CD4-positive, alpha-beta T cell treated with Interleukin-15 for 4 hours (primary cell): Measurements from ENCODE around the gene SIAE.
"Not testable (repeated sequence)": the region's sequence is repeated elsewhere in the genome, so short reads cannot be mapped to it uniquely, and the experiment has no call there.

Experiments
- DNase-seq: peaks from one replicate; pipeline ENCODE4 v3.0.0-alpha.2; 2020; ENCODE audit warnings: low spot score

Gene SIAE

DNA sequence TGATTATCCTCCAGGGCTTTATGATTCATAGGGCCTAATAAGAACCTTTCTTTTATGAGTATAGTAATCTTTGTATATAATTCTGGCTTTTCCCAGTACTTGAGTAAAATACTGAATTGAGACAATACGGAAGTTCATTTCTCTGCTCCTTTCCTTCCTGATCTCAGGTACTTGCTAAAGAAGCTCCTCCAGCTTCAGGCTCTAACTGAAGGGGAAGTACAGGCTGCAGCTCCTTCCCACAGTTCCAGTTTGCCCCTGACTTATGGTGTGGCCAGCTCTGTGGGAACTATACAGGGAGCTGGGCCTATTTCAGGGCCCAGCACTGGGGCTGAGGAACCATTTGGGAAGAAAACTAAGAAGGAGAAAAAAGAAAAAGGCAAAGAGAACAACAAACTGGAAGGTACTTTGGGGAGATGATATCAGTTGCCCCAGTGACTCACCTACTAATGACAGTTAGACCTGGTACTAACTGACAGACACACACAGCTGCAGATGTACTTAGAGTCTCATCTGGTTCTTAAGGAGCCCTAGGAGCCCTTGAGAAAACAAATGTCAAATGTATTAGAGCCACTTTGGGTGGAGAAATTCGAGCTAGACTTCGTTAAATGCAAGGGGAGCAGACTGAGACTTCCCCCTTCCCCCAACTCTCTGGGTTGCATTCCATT is 47.9 kb downstream of the SIAE start:
- DNase-seq, result no peak

DNA sequence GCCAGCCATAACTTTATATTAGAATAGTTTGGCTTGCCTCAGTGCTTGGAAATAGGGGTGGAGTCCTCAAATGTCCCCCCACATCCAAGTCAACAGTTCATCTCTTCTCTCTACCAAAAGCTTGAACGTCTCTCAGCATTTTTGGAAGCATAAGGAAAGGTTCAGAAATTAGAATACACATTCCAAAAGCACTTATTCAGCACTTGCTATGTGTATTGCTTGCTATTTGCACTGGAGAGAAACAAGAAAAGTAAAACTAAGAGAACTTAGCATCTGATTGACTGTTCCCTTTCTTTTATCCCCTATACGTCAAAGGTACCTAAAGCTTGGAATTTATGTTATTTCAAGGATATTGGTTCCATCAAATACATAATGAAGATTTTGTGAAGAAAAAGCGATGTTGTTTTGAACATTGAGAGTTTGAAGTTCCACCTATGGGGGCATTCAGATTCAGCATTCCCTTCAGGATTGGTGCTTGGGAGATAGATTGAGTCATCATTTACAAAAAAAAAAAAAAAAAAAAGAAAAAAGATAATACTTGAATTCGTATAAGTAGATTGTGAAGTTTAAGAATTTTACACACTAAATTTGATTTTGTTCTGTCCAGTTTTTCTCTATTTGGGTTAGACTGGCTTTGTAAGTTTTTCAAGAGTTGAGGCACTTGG is 49.5 kb downstream of the SIAE start:
- no peak for DNase-seq

DNA sequence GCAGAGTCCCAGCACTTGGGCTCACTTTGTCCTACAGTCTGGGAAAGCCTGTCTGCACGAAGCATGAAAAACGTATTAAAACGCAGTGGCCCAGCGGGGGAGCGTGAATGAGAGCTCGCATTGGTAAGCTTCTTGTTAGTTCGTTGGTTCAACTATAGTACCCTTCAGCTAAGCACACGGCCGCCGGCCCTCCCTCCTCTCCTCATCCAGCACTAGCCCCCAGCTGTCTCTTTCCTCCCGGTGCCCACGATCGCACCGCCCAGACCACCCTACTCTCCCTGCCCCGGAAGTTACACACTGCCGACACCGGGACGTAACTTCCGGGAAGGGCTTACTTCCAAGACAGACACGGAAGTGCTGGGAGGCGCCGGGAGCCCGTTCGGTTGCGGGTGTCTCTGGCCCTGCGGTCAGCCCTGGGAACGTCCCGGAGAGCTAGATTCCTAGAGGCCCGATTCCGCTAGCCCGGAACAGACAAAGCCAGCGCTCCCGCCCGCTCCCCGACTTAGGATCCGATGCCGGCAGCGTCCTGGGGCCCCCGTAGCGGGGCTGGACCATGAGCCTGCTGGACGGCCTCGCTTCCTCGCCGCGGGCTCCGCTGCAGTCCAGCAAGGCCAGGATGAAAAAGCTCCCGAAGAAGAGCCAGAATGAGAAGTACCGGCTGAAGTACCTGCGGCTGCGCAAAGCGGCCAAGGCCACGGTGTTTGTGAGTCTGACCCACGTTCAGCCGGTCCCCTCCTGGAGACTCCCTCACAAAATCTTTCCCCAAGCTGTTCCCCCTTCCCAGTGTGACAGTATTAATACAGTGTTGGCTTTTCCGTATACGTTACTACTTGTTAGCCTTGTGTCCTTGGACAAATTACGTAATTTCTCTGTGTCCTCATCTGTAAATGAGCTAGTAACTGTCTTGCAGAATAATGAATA is 50.7 kb downstream of the SIAE start, which contains the start of gene TBRG1:
TBRG1 (plus strand) TSS at position 334 of the 921 bp plus-strand sequence; CDS start at position 554, 220 bp downstream.
- DNase-seq, result peak; percentile 80

DNA sequence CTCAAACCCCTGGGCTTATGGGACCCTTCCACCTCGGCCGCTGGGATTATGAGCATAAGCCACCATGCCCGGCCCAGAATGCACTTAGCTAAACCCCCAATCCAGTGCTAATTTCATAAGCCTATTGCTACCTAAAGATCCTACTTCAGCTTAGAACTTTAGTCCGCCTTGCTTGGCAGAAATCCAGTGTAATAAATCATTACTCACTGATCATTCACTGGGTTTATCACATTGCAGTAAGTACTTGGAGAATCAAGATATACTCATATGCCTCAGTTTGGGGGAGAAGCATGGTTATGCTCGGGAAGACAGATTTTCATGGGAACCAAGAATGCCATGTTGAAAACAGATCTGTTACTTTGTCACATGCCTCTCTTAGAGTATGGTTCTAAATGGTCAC is 54.7 kb downstream of the SIAE start:
- no peak for DNase-seq

DNA sequence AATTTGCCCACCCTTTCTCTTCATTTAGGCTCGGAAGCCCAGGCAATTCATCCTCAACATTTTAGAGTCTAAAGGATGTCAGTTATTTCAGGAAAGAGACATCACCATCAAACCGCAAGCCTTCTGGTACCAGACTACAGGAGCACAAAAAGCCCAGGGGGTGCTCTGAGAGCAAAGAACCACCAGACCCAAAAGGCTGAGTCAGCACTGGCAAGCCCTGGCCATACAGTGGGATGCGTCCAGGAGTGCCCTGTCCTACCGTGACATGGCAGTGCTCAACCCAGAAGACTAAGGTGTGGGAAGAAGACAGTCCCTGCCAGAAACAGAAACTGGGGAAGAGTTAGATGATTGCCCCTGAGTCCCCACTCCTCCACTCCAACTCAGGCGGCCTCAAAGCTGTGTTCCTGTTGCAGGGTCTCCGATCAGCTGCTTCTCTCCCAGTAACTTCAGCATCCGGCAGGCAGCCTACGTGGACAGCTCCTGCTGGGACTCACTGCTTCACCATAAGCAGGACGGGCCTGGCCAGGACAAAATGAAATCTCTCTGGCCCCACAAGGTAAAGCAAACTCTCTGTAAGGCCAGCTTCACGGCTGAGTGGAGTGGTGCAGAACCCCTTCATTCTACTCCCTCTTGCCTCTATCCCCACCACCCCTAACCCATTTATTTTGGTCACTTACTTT is 60.8 kb downstream of the SIAE start:
- DNase-seq, result no peak

DNA sequence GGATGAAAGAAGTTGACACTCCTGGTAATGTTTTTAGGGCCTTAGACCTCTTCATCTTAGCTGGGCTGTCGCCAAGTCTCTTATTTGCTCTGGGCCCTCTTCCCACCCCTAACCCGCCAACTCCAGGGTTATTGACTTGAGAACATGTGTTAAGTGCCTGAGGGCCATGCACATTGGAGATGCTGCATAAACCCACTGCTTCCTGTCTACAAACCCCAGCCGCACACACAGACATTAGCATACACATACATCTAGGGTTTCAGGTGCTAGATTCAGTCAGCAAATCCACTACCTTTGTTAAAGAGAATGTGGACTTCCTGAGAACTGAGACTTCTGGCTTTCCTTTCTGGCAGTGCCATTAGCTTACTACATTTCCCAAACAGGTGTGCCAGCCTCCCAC is 61.5 kb downstream of the SIAE start:
- no peak for DNase-seq

DNA sequence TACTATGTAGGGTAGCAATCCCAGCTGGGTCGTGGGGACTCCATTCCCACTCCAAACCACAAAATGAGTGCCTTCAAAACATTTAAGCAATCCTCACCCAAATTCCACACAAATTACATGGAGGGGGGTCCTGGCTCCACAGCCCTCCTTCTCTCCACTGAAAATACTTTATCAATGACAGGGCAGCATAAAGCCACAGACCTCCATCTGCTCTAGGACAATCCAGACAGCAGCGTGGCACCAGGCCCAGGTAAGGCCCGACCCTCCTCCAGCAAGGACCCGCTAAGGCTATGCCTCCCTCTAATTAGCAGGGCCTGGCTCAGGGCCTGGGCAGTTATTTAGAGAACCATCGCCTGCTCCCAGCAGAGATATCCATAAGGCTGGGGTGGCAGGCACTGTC is 62.5 kb downstream of the SIAE start, which contains the start of gene PANX3:
PANX3 (plus strand) TSS at position 365 of the 400 bp plus-strand sequence. CDS start 129 bp downstream, outside the sequence.
- no peak for DNase-seq

DNA sequence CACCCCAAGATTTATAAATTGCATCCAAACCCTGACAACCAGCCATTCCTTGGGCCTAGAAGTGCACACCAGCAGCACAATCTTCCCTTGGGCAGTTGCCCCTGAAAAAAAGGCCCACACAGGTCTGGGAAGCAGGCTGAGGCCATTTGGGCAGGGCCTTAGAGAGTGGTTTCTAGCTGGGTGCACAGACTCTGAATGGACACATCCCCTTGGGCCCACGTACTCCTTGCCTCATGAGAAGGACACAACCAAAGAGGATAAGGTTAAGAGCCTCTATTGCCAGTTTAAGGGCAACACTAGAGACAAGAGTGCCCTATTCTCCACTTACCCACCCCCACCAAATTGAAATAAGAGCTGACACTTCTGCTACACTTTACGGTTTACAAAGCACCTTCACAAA is 63.2 kb downstream of the SIAE start:
- no peak for DNase-seq

DNA sequence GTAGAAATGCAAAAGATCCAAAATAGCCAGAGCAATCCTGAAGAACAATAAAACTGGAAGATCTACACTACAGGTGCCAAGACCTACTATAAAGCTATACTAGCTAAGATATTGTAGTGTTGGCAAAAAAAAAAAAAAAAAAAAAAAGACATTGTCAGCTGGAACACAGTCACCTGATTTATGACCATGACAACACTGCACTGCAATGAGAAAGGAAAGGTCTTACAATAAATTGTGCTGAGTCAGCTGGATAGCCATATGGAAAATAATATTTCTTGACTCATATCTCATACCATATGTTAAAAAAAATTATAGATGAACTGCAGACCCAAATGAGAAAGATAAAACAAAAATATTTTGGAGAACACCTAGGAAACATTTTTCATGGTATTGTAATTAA is 65.4 kb downstream of the SIAE start:
- no peak for DNase-seq

DNA sequence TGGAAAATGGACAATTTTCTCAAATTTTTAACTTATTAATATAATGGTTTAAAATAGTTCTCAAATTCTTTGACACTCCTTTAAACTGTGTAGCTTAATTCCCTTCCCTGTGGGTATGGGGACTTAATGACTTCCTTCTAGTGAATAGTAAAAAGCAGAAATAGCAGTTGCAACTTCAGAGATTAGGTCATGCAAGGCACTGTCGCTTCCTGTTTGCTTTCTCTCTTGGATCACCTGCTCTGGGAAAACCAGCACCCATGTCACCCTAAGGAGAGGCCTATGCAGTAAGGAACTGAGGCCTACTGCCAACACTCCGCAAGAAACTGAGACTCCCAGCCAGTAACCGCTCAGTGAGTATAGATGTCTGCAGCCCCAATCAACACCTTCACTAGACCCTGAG is 67.8 kb downstream of the SIAE start:
- no peak for DNase-seq

DNA sequence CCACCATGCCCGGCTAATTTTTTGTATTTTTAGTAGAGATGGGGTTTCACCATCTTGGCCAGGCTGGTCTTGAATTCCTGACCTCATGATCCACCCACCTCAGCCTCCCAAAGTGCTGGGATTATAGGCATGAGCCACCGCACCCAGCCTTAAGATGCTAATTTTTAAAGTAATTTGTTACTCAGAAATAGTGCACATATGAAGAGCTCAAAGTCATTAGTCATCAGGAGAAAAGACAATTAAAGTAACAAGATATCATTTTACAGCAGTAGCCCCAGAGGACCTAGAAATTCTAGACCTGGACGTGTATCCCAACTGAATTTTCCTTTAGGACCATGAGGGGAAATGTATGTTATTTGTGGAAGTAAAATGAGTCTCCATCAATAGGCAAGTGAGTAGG is 70.8 kb downstream of the SIAE start:
- not testable (repeated sequence) for DNase-seq

DNA sequence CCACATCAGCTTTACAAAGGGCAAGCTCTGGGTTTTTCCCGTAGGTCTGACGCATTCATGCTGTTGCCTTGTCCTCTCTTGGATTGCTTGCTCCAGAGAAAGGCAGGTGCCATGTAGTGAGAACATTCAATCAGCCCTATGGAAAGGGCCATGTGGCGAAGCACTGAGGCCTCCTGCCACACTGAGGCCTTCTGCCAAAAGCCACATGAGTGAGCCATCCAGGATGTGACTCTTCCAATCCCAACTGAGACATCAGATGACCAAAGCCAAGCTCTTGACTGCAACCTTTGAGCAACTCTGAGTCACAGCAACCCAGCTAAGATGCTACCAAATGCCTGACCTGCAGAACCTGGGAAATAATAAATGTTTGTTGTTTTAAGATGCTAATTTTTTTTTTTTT is 71.3 kb downstream of the SIAE start:
- no peak for DNase-seq

DNA sequence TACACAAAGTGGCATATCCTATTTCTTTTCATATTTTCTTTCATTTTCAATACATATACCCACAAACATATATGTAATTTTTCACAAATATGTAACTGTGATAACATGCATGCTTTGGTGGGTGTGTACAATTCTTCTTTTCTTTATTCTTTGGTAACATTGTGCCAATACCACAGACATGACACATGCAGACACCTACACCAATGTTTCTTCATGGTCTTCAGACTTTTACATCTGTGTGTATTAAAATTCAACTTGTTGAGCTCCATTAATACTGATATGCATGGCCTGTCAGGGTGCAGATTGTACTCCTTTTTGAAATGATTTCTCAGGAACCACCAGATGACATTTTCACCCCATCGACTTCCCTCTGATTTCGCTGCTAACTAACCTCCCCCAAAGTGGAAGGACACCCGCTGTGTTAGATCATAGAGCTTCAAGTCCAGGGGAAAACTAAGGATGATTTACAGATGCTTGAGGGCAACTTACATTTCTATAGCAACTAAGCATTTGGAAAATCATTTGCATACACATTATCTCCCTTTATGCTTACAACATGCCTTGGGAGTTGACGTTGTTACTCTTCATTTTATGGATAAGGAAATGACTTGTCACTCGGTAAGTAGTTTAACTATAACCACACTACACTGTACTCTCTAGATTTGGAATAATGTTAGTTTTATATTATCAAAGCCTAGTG is 72.8 kb downstream of the SIAE start:
- DNase-seq, result no peak

DNA sequence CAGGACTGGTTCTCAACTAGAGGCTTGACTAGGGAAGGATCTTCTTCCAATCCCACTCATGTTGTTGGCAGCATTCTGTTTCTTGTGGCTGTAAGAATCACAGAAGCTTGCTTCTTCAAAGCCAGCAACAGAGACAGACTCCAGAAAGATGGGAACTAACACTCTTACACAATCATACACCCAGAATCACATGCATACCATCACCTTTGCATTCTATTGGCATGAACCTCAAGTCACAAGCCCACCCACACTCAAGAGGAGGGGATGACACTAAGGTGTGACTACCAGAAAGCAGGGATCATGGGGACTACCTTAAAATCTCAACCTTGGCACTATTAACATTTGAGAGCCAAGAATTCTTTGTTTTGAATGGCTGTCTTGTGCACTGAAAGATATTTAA is 75.9 kb downstream of the SIAE start:
- DNase-seq, result no peak

DNA sequence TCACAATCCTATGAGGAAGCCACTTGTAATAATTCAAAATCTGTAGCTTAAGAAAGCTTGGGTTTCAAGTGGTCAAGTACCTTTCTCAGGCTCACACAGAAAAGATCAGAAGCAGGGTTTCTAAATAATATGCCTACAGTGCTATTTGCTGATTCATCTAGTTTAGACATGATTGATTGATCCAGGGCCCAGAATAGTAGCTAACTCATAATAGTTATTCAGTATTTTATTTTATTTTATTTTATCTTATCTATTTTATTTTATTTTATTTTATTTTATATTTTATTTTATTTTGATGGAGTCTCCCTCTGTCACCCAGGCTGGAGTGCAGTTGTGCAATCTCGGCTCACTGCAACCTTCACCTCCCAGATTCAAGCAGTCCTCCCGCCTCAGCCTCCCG is 78.2 kb downstream of the SIAE start:
- no peak for DNase-seq

DNA sequence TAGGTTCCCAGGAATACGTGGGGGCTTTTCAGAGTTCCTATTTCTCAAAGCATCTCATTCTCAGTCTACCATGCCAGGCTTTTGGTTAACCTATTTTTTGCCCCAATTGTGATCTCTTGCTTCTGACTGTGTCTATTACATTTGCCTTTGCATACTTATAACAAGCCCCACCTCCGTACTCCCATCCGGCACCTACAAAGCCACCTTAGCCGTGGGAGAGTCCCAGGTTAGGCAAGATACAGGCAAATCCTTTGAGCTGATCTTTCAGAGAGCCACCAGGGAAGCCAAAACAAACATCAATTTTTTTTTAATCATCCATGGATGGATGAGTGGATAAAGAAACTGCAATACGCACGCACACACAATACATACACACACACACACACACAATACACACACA is 80.9 kb downstream of the SIAE start:
- no peak for DNase-seq

DNA sequence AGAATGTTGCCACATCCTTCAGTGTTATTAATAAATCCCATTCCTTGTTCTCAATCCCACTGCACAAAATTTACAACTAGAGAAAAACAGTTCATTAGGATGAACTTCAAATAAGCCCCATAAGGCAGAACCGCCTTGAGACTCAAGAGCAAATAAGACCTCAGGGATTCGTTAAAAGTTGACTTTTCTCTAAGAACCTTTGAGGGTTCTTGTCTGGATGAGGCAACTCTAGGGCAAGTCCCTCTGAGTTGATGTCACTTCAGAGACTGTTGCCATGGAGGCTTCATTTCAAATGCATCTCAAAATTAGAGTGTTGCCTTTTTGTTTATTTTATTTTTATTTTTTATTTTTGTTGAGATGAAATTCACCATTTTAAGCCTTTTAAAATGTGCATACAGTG is 82.1 kb downstream of the SIAE start:
- DNase-seq, result no peak

DNA sequence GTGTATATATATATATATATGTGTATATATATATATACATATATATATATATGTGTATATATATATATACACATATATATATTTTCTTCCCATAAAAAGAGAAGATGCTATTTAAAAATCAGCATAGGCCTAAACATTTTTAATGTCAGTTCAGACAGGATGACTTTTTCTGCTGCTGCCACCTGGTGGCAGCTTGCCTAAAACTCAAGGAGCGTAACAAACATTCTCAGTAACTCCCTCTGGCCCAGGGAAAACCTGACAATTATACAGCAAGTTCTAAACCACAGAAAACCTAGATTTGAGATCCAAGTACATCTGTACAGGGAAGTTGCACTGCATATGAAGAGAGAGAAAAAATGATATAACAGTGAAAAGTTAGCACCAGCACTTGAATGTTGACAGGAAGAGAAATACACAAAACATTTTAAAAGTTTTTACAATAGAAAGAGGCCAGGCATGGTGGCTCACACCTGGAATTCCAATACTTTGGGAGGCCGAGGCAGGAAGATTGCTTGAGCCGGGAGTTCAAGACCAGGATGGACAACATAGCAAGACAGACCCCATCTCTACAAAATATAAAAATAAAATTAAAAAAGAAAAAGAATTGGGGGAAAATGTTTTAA is 87.2 kb downstream of the SIAE start:
- DNase-seq, result peak; percentile 26

DNA sequence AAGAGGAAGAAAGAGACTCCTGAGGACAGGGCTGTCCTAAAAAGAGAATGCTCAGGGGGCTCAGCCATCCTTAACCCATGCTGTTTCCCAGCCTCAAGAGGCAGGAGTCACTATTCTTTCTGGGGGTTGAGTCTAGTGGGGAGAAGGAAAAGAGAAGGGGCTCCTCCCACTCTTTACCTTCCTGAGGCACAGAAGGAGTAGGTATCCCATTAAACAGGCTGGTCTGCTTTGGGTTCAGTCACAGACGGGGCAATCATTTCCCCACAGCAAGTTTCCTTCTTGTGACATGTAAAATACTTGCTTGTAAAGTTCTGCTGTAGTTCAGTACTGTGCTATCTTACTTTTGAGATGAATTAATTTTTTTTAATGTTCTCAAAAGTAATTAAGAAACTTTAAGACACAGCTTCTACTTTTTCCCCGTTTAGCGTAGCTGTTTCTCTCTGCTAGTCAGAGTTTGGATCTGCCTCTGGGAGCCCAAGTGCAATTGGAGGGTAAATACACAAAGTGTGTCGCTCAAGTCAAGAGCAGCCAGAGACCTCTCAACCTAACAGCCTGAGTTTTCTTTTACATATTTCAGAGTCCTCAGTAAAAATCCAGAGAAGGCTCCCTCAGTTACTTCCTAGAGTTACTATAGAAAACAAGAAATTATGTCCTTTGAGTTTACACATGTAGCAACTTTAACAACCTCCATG is 88.7 kb downstream of the SIAE start:
- no peak for DNase-seq

DNA sequence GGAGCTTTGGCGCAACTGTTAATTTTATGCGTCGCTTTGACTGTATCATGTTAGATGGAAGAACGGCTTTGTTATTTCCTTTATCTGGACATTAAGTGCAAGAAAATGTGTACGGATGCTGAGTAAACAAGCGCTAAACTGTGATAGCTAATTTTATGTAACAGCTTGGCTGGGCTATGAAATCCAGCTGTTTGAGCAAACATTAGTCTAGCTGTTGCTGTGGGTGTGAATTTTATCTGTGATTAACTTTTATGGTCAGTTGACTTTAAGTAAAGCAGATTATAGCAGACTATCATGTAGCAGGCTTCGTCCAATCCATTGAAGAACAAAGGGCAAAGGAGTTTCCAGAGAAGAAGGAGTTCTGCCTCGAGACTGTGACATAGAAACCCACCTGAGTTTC is 89.8 kb downstream of the SIAE start:
- no peak for DNase-seq
